Uterus (tissue), 2 donors: ENCODE measurements around the gene GATAD1.

Source experiments
- POLR2A ChIP-seq, 2 donors: fragments of 450-650 bp; IDR thresholded peaks; one replicate each; pipeline ENCODE4 v1.6.1; 2016; ENCODE audit warnings: antibody characterized with exemption in 2 of 2, mild to moderate bottlenecking in 1 of 2, moderate library complexity in 1 of 2
- TF ChIP-seq, protein P1 (sequence below), 4 experiments: fragments of 200-600 bp in 2 of 4; fragments of 450-650 bp in 2 of 4; sonication (generic) in 2 of 4; IDR thresholded peaks; one replicate each; pipeline ENCODE4 v1.5.1; 2016 to 2019; ENCODE audit warnings: antibody characterized with exemption in 4 of 4, mild to moderate bottlenecking in 2 of 4, moderate library complexity in 1 of 4

DNA sequence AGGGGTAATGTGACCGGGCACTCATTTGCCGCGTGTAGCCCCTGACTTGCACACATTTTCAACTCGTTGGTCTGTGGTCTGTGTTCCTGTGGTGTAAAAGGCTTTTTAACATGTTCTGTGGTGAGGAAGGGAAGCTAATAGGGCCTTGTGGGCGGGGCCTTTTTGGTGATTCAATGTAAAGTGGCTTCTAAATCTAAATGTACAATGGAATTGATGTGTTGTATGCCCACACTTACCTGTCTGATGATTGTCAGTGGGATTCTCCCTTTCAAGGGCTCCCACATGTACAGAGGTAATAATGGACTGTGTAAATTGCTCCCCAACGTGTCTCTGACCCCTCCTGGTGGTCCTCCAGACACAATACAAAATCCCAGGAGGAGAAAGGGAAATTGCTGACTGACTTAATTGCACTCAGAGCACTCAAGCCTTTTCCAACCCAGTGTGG, 43.1 kb upstream of the GATAD1 start:
- TF ChIP-seq, protein P1, sequence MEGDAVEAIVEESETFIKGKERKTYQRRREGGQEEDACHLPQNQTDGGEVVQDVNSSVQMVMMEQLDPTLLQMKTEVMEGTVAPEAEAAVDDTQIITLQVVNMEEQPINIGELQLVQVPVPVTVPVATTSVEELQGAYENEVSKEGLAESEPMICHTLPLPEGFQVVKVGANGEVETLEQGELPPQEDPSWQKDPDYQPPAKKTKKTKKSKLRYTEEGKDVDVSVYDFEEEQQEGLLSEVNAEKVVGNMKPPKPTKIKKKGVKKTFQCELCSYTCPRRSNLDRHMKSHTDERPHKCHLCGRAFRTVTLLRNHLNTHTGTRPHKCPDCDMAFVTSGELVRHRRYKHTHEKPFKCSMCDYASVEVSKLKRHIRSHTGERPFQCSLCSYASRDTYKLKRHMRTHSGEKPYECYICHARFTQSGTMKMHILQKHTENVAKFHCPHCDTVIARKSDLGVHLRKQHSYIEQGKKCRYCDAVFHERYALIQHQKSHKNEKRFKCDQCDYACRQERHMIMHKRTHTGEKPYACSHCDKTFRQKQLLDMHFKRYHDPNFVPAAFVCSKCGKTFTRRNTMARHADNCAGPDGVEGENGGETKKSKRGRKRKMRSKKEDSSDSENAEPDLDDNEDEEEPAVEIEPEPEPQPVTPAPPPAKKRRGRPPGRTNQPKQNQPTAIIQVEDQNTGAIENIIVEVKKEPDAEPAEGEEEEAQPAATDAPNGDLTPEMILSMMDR (IDR thresholded peaks at IDR 0.05), result no peak
- TF ChIP-seq POLR2A (IDR thresholded peaks at IDR 0.05), result no peak
